Esophagus muscularis mucosa (tissue), 4 donors: ENCODE data around the gene EHMT2. TPM values are rescaled to one million over a fixed set of nuclear protein-coding genes. Genes with fewer than 3 reads are reported as not detected.

Experiments used
- DNase-seq: peaks from one replicate; pipeline ENCODE4 v3.0.0-alpha.2; 2017; ENCODE audit errors: extremely low spot score
- H3K27ac ChIP-seq, 4 donors: fragments of 200-600 bp; sonication (generic); replicated peaks in 1 of 4; 1 replicate in 3 of 4; 2 replicates in 1 of 4; pipeline ENCODE4 v1.5.1; 2016 to 2019; ENCODE audit warnings: mild to moderate bottlenecking in 1 of 4
- H3K27me3 ChIP-seq, 4 donors: fragments of 200-600 bp; sonication (generic); one replicate each; pipeline versions ENCODE4 v1.5.1 to v1.6.0; 2016 to 2019
- H3K36me3 ChIP-seq, 4 donors: fragments of 200-600 bp; sonication (generic); one replicate each; pipeline ENCODE4 v1.5.1; 2016 to 2019
- H3K4me1 ChIP-seq, 4 donors: fragments of 200-600 bp; sonication (generic); one replicate each; pipeline ENCODE4 v1.5.1; 2016 to 2019
- H3K4me3 ChIP-seq, 4 donors: fragments of 200-600 bp; sonication (generic); 1 replicate in 2 of 4; 2 replicates in 2 of 4; pipeline ENCODE4 v1.5.1; 2016 to 2019; ENCODE audit warnings: mild to moderate bottlenecking in 4 of 4, moderate library complexity in 1 of 4
- H3K9me3 ChIP-seq, 4 donors: fragments of 200-600 bp; sonication (generic); 1 replicate in 3 of 4; 2 replicates in 1 of 4; pipeline ENCODE4 v1.5.1; 2016 to 2019
- CTCF ChIP-seq, 3 experiments: fragments of 200-600 bp in 2 of 3; fragments of 450-650 bp in 1 of 3; sonication (generic) in 2 of 3; IDR thresholded peaks; one replicate each; pipeline ENCODE4 v1.5.1; 2017 to 2019; ENCODE audit warnings: antibody characterized with exemption in 3 of 3, mild to moderate bottlenecking in 2 of 3, moderate library complexity in 1 of 3
- EP300 ChIP-seq: sonication (generic); formaldehyde crosslinking; IDR thresholded peaks from one replicate; pipeline ENCODE4 v1.6.1; 2017; ENCODE audit warnings: antibody characterized with exemption
- POLR2A ChIP-seq: fragments of 450-650 bp; IDR thresholded peaks from one replicate; pipeline ENCODE4 v1.6.1; 2017; ENCODE audit warnings: antibody characterized with exemption, moderate library complexity, mild to moderate bottlenecking, low read depth
- POLR2AphosphoS5 ChIP-seq, 2 donors: sonication (generic); formaldehyde crosslinking; IDR thresholded peaks; one replicate each; pipeline ENCODE4 v1.6.1; 2017; ENCODE audit warnings: antibody characterized with exemption in 2 of 2
- WGBS: methylation state at CpG from one replicate; pipeline ENCODE4 v1.1.5; 2018; 5-methylcytosine and 5-hydroxymethylcytosine counted together
- intact Hi-C: fragments of 100-400 bp; cut with DNase I; formaldehyde crosslinking; loops from one replicate; pipeline ENCODE4 v1.15.1; 2023
- total RNA-seq, 4 donors: library from RNA; depleted of rRNA; stranded (reverse); fragments of >200 nt; gene quantifications; one replicate each; pipeline versions ENCODE4 v1.1.0 to v1.2.1, GENCODE V29; 2016

Gene EHMT2
- total RNA-seq, 4 donors from 2014 or later = 25.7 to 48.4 (median 38.1) TPM

- TF ChIP-seq POLR2A (no peak), POLR2AphosphoS5 (IDR thresholded peaks at IDR 0.05) (no peak), CTCF (IDR thresholded peaks at IDR 0.05) (no peak), EP300 (no peak)
- H3K27ac ChIP-seq = no peak overlapping the region
- H3K9me3 ChIP-seq = no peaks in the 10 kb centered on the region
- H3K36me3 ChIP-seq = no peaks in the 10 kb centered on the region
- H3K4me1 ChIP-seq = no peaks in the 10 kb centered on the region
- no peak overlapping the region for H3K4me3 ChIP-seq
- no peak for DNase-seq
- WGBS = 85% methylated on average over 6 of the region's 6 CpGs
- H3K27me3 ChIP-seq = no peaks in the 10 kb centered on the region
- intact Hi-C loops = loop anchor here (10.0 kb wide), 1 partner anchor 355 kb away; no protein-coding TSS in a partner anchor
Measured at GRCh38 chr6:31919624-31920303, 22.3 kb upstream of the EHMT2 start.

- H3K4me3 ChIP-seq = no peak overlapping the region
- no peak for DNase-seq
- no peaks in the 10 kb centered on the region for H3K36me3 ChIP-seq
- TF ChIP-seq POLR2A = no peak
- no peak for TF ChIP-seq CTCF (IDR thresholded peaks at IDR 0.05)
- TF ChIP-seq POLR2AphosphoS5 (IDR thresholded peaks at IDR 0.05) = no peak
- no peak for TF ChIP-seq EP300
- H3K4me1 ChIP-seq = no peaks in the 10 kb centered on the region
- 77% methylated on average over 8 of the region's 8 CpGs for WGBS
- no peak overlapping the region for H3K27ac ChIP-seq
- intact Hi-C loops = no loop called here
- H3K27me3 ChIP-seq = no peaks in the 10 kb centered on the region
- H3K9me3 ChIP-seq = no peaks in the 10 kb centered on the region
Measured at GRCh38 chr6:31918069-31918720, 20.7 kb upstream of the EHMT2 start.

- no peak overlapping the region for H3K4me3 ChIP-seq
- no peak overlapping the region for H3K27ac ChIP-seq
- no peak for DNase-seq
- no peaks in the 10 kb centered on the region for H3K27me3 ChIP-seq
- 80% methylated on average over 6 of the region's 6 CpGs for WGBS
- TF ChIP-seq POLR2A (no peak), CTCF (IDR thresholded peaks at IDR 0.05) (no peak), EP300 (no peak), POLR2AphosphoS5 (IDR thresholded peaks at IDR 0.05) (no peak)
- no peaks in the 10 kb centered on the region for H3K9me3 ChIP-seq
- no peaks in the 10 kb centered on the region for H3K4me1 ChIP-seq
- H3K36me3 ChIP-seq = no peaks in the 10 kb centered on the region
- intact Hi-C loops = no loop called here
Measured at GRCh38 chr6:31915756-31916155, 18.3 kb upstream of the EHMT2 start.

- Histone ChIP-seq H3K36me3 (no peaks in the 10 kb centered on the region), H3K27ac (no peak overlapping the region), H3K27me3 (no peaks in the 10 kb centered on the region), H3K4me1 (no peaks in the 10 kb centered on the region), H3K4me3 (no peak overlapping the region), H3K9me3 (no peaks in the 10 kb centered on the region)
- intact Hi-C loops = no loop called here
- TF ChIP-seq EP300 (no peak), POLR2A (no peak), CTCF (IDR thresholded peaks at IDR 0.05) (no peak), POLR2AphosphoS5 (IDR thresholded peaks at IDR 0.05) (no peak)
- no peak for DNase-seq
Measured at GRCh38 chr6:31915351-31915750, 17.9 kb upstream of the EHMT2 start.
